GM23248 (cell line): ENCODE results near the gene SHROOM3. TPM values are rescaled to one million over a fixed set of nuclear protein-coding genes. Genes with fewer than 3 reads are reported as not detected.

ENCODE experiments used
- DNase-seq: peaks from one replicate; pipeline ENCODE4 v3.0.0-alpha.2; 2015
- H2AFZ ChIP-seq: fragments of 200-600 bp; sonication (generic); 2 replicates; pipeline ENCODE4 v1.6.1; 2016; ENCODE audit warnings: antibody characterized with exemption
- H3F3A ChIP-seq: fragments of 200-600 bp; sonication (generic); 2 replicates; pipeline ENCODE4 v1.6.1; 2016; ENCODE audit warnings: mild to moderate bottlenecking, antibody characterized with exemption, mixed run types; ENCODE audit not compliant: insufficient read depth
- H3K27ac ChIP-seq: fragments of 200-600 bp; sonication (generic); 2 replicates; pipeline ENCODE4 v1.5.1; 2016; ENCODE audit warnings: mild to moderate bottlenecking
- H3K27me3 ChIP-seq: fragments of 200-600 bp; sonication (generic); replicated peaks from 2 replicates; pipeline ENCODE4 v1.6.1; 2016; ENCODE audit warnings: mild to moderate bottlenecking; ENCODE audit not compliant: insufficient read depth
- H3K36me3 ChIP-seq: fragments of 200-600 bp; sonication (generic); 2 replicates; pipeline ENCODE4 v1.6.1; 2016; ENCODE audit warnings: low read depth, mild to moderate bottlenecking
- H3K4me1 ChIP-seq: fragments of 200-600 bp; sonication (generic); 2 replicates; pipeline ENCODE4 v1.6.1; 2016; ENCODE audit warnings: mild to moderate bottlenecking; ENCODE audit not compliant: insufficient read depth
- H3K4me2 ChIP-seq: fragments of 200-600 bp; sonication (generic); one replicate; pipeline ENCODE4 v1.6.1; 2016; ENCODE audit warnings: mild to moderate bottlenecking; ENCODE audit not compliant: unreplicated experiment
- H3K4me3 ChIP-seq: fragments of 200-600 bp; sonication (generic); 2 replicates; pipeline ENCODE4 v1.5.1; 2016; ENCODE audit warnings: mild to moderate bottlenecking
- H3K79me2 ChIP-seq: fragments of 200-600 bp; sonication (generic); 2 replicates; pipeline ENCODE4 v1.6.1; 2016; ENCODE audit warnings: mild to moderate bottlenecking; ENCODE audit not compliant: insufficient read depth
- H3K9ac ChIP-seq: fragments of 200-600 bp; sonication (generic); 2 replicates; pipeline ENCODE4 v1.6.1; 2016; ENCODE audit warnings: mild to moderate bottlenecking
- H3K9me2 ChIP-seq: fragments of 200-600 bp; sonication (generic); 2 replicates; pipeline ENCODE4 v1.6.1; 2016; ENCODE audit warnings: mixed run types, mild to moderate bottlenecking, moderate library complexity; ENCODE audit not compliant: insufficient read depth
- H3K9me3 ChIP-seq: fragments of 200-600 bp; sonication (generic); one replicate; pipeline ENCODE4 v1.6.1; 2017; ENCODE audit warnings: low read depth
- H4K20me1 ChIP-seq: fragments of 200-600 bp; sonication (generic); 2 replicates; pipeline ENCODE4 v1.6.0; 2016; ENCODE audit not compliant: insufficient read depth
- EZH2 ChIP-seq: fragments of 200-600 bp; sonication (generic); IDR thresholded peaks from 2 replicates; pipeline ENCODE4 v1.6.1; 2018; ENCODE audit warnings: antibody characterized with exemption, mild to moderate bottlenecking; ENCODE audit not compliant: insufficient read depth, poor library complexity, severe bottlenecking
- EZH2phosphoT487 ChIP-seq: fragments of 200-600 bp; sonication (generic); IDR thresholded peaks from 2 replicates; pipeline ENCODE4 v1.6.1; 2018; ENCODE audit warnings: antibody characterized with exemption, moderate library complexity, mild to moderate bottlenecking, low read depth; ENCODE audit not compliant: insufficient read depth
- WGBS, 2 experiments: methylation state at CpG; one replicate each; pipeline ENCODE4 v1.1.6; 2015 to 2017; ENCODE audit warnings: low lambda C conversion rate in 2 of 2, low coverage in 1 of 2; ENCODE audit errors: missing lambda C conversion rate in 2 of 2; 5-methylcytosine and 5-hydroxymethylcytosine counted together
- in situ Hi-C: fragments of 300-500 bp; cut with MboI; formaldehyde crosslinking; loops from 2 replicates; pipeline ENCODE4 v1.15.0; 2020
- polyA plus RNA-seq: library from polyadenylated mRNA; unstranded; fragments of >200 nt; fragmentation: Nextera tagmentation; extraction: Ambion mirVana; gene quantifications from 2 replicates; pipeline ENCODE4 v1.2.1, GENCODE V29; 2016
- total RNA-seq: library from RNA; depleted of rRNA; stranded (reverse); fragments of >200 nt; shearing (Covaris generic); gene quantifications from 2 replicates; pipeline ENCODE4 v1.2.3, GENCODE V29; 2014

The SHROOM3 gene
- total and polyA plus RNA-seq, 2 experiments from 2014 or later, result 9.7 to 44.6 TPM

DNA sequence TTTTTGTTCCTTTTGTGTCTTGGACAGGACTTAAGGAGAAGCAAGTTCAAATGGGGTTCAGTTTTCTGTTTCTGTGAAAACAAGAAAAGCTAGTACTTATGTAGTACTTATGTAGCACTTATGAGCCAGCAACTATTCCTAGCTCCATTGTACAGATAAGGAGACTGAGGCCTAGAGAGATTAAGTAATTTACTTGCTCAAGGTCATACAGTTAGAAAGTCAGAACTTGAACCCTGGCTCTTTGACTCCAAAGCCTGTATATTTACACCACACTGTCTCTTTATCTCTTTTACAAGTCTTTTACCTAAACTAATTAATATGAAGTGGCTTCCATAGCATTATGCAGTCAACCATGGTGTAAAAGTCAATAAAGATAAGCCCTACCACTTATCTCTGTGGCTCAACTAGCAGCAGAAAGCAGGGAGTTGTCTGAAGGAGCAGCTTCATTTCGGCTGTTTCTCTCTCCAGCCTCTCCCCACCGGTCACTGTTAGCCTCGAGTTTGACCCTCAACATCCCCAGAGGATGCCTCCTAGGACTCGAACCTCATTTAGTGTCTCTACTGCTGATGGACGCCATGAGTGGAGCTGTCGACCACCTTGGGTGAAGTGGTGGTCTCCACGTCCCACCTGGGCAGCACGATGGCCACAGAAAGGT is 209.9 kb downstream of the SHROOM3 start:
- DNase-seq, result no peak
- Histone ChIP-seq H3K36me3 (no peaks in the 10 kb centered on the region), H3K4me2 (no peak overlapping the region), H3K79me2 (no peaks in the 10 kb centered on the region), H3K9me2 (no peaks in the 10 kb centered on the region), H3K4me3 (no peak overlapping the region), H4K20me1 (no peaks in the 10 kb centered on the region), H3K27me3 (no peaks in the 10 kb centered on the region), H3K9me3 (no peaks in the 10 kb centered on the region), H3K4me1 (peaks cover 4% of the 10 kb centered on the region; the same call in 1 of the 2 replicates), H3K9ac (no peak overlapping the region), H3K27ac (no peak overlapping the region), H2AFZ (no peak overlapping the region), H3F3A (no peaks in the 10 kb centered on the region)
- in situ Hi-C loops, result no loop called here
- WGBS, 2 experiments, result 84 to 86% methylated on average over 8 of the region's 8 CpGs
- TF ChIP-seq EZH2phosphoT487 (no peak), EZH2 (no peak)

DNA sequence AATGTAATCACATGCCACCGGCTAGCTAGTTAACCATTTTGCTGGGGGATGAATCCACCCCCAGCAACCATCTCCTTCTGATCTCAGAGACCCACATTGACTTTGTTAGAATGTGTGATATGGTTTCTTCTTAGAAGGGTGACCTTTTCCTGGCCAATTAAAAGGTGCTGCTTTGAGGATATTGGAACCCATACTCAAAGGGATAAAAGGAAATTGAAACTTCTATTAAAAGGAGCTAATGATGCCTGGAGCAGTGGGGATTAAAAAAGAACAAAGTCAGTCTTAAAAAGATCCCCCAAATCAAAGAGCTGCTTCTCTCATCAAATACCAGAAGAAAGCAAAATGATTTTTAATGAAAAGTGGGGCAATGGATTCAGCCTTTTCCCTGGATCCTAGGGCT is 214.1 kb downstream of the SHROOM3 start:
- H2AFZ ChIP-seq, result no peak overlapping the region
- WGBS, 2 experiments, result 78 to 88% methylated on average over 1 of the region's 1 CpG
- H4K20me1 ChIP-seq, result no peaks in the 10 kb centered on the region

DNA sequence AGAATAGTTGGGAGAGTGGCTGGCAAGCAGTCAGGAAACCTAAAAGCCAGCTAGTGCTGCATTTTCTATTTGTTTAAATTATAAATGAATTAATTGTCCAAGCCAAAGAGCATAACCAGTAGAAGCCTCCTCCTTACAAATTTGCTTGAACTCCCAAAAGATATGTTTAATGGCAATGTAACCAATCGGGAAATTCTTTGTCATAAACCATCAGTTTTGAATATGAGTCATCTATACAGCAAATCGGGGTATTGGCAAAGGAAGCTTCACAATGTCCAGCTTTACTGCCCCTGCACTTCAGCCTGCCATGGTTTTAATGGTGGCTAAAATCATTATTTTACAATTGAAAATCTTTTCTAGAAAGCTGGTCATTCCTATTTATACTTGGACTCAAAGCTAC is 216.6 kb downstream of the SHROOM3 start:
- in situ Hi-C loops, result no loop called here
- no peaks in the 10 kb centered on the region for H3K36me3 ChIP-seq
- H3K9me3 ChIP-seq, result no peaks in the 10 kb centered on the region
- TF ChIP-seq EZH2phosphoT487 (no peak), EZH2 (no peak)
- no peak for DNase-seq
- no peaks in the 10 kb centered on the region for H3K27me3 ChIP-seq
- no peaks in the 10 kb centered on the region for H4K20me1 ChIP-seq
- 68 to 73% methylated on average over 2 of the region's 2 CpGs for WGBS, 2 experiments
- peaks cover 22% of the 10 kb centered on the region for H3K4me1 ChIP-seq
- no peak overlapping the region for H2AFZ ChIP-seq
- peaks cover 5% of the 10 kb centered on the region for H3F3A ChIP-seq
- no peak overlapping the region for H3K4me2 ChIP-seq
- no peaks in the 10 kb centered on the region for H3K79me2 ChIP-seq
- H3K9me2 ChIP-seq, result no peaks in the 10 kb centered on the region
- H3K27ac ChIP-seq, result no peak overlapping the region
- no peak overlapping the region for H3K4me3 ChIP-seq
- no peak overlapping the region for H3K9ac ChIP-seq

More for the DNA sequence above, 214.1 kb downstream of the SHROOM3 start:
- Histone ChIP-seq H3K36me3 (no peaks in the 10 kb centered on the region), H3K27me3 (no peaks in the 10 kb centered on the region), H3K4me1 (no peaks in the 10 kb centered on the region), H3K9ac (no peak overlapping the region), H3K27ac (no peak overlapping the region), H3K4me3 (no peak overlapping the region), H3K4me2 (no peak overlapping the region), H3F3A (no peaks in the 10 kb centered on the region), H3K9me3 (no peaks in the 10 kb centered on the region), H3K9me2 (no peaks in the 10 kb centered on the region), H3K79me2 (no peaks in the 10 kb centered on the region)
- in situ Hi-C loops, result no loop called here
- TF ChIP-seq EZH2 (no peak), EZH2phosphoT487 (no peak)
- DNase-seq, result no peak

DNA sequence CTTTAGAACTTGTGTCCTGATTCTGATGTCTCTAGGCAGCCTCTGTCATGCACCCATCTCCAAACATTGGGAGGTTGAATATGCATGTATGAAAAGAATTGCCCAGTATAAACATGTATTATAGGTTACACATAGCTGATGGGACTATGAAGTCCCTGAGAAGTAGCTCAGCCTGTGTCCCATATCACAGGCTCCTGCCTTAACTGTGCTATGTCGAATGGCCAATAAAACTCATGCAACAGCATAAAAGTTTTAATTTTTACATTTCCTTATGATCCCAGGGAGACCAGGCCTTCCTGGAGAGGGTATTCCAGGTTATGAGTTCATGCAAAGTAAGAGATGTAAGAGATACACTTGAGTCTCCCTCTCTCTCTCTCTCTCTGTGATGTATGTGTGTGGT is 217.4 kb downstream of the SHROOM3 start:
- in situ Hi-C loops, result no loop called here
- no peak overlapping the region for H3K27ac ChIP-seq
- TF ChIP-seq EZH2phosphoT487 (no peak), EZH2 (no peak)
- H3K4me3 ChIP-seq, result no peak overlapping the region
- H3K9me2 ChIP-seq, result no peaks in the 10 kb centered on the region
- H3K9me3 ChIP-seq, result no peaks in the 10 kb centered on the region
- no peak overlapping the region for H3K4me2 ChIP-seq
- H3F3A ChIP-seq, result peaks cover 7% of the 10 kb centered on the region
- H4K20me1 ChIP-seq, result no peaks in the 10 kb centered on the region
- no peaks in the 10 kb centered on the region for H3K27me3 ChIP-seq
- no peaks in the 10 kb centered on the region for H3K36me3 ChIP-seq
- peaks cover 26% of the 10 kb centered on the region for H3K4me1 ChIP-seq
- H3K79me2 ChIP-seq, result no peaks in the 10 kb centered on the region
- no peak for DNase-seq
- H2AFZ ChIP-seq, result no peak overlapping the region
- no peak overlapping the region for H3K9ac ChIP-seq
- 29 to 47% methylated on average over 1 of the region's 1 CpG for WGBS, 2 experiments

DNA sequence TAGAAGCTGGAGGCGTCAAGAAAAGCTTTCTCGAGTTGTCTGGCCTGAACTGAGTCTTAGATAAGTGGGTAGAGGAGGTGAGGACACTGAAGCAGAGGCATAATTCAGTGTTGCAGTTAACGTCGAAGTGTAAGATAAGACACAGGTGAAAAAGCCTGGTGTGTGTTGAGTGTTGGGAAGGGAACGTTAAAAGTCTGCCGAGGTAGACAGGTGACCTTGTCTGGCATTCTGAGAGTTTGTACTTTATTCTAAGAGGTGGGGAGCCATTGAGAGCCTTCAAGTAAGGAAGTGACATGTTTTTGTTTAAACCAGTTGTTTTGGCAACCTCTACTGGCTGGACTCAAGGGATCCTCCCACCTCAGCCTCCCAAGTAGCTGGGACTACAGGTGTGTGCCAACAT is 219.1 kb downstream of the SHROOM3 start:
- TF ChIP-seq EZH2, result no peak
- Histone ChIP-seq H2AFZ (no peak overlapping the region), H3K9me2 (no peaks in the 10 kb centered on the region), H3K4me1 (peaks cover 43% of the 10 kb centered on the region), H3K27ac (no peak overlapping the region), H3K9ac (no peak overlapping the region), H4K20me1 (no peaks in the 10 kb centered on the region), H3K27me3 (no peaks in the 10 kb centered on the region), H3K9me3 (no peaks in the 10 kb centered on the region), H3K4me3 (no peak overlapping the region), H3K79me2 (no peaks in the 10 kb centered on the region), H3K4me2 (no peak overlapping the region), H3K36me3 (no peaks in the 10 kb centered on the region), H3F3A (peaks cover 24% of the 10 kb centered on the region)
- in situ Hi-C loops, result no loop called here
- WGBS, 2 experiments, result 75 to 88% methylated on average over 6 of the region's 6 CpGs
- DNase-seq, result no peak
